CD4-positive, alpha-beta memory T cell (primary cell): ENCODE measurements around the gene PLK3. TPM values are rescaled to one million over a fixed set of nuclear protein-coding genes. Genes with fewer than 3 reads are reported as not detected.

Experiments
- CTCF ChIA-PET: fragments of 350-600 bp; sonication (Branson Sonifier 250); formaldehyde crosslinking; loops from one replicate; lab custom pipeline; 2021; ENCODE audit warnings: inconsistent platforms; ENCODE audit not compliant: partially characterized antibody; lab: Charles Lee
- POLR2A ChIA-PET: fragments of 350-600 bp; sonication (Branson Sonifier 250); formaldehyde crosslinking; loops from one replicate; lab custom pipeline; 2021; ENCODE audit not compliant: partially characterized antibody; lab: Charles Lee
- DNase-seq, 5 donors: peaks; one replicate each; pipeline versions ENCODE4 v3.0.0 to v3.0.0-alpha.2; 2020 to 2022; ENCODE audit warnings: mixed read lengths in 1 of 5
- H3K27ac ChIP-seq: one replicate; pipeline ENCODE4 v1.7.0; 2013; ENCODE audit warnings: low read depth, low read length
- H3K27me3 ChIP-seq: 2 replicates; pipeline ENCODE4 v1.7.0; 2013; ENCODE audit warnings: mild to moderate bottlenecking, low read length, moderate library complexity; ENCODE audit not compliant: insufficient read depth
- H3K36me3 ChIP-seq: 2 replicates; pipeline ENCODE4 v1.7.0; 2013; ENCODE audit warnings: mild to moderate bottlenecking, low read length, moderate library complexity; ENCODE audit not compliant: insufficient read depth
- H3K4me1 ChIP-seq: 2 replicates; pipeline ENCODE4 v1.7.0; 2013; ENCODE audit warnings: mild to moderate bottlenecking, low read length, moderate library complexity; ENCODE audit not compliant: insufficient read depth
- H3K4me3 ChIP-seq, 2 donors: one replicate each; pipeline ENCODE4 v1.7.0; 2013; ENCODE audit warnings: low read length in 2 of 2, mild to moderate bottlenecking in 1 of 2
- H3K9me3 ChIP-seq, 2 donors: one replicate each; pipeline ENCODE4 v1.7.0; 2013; ENCODE audit warnings: low read length in 2 of 2, control low read depth in 1 of 2; ENCODE audit not compliant: control insufficient read depth in 1 of 2
- H3K27ac Mint-ChIP-seq, 7 donors: one replicate each; pipeline ENCODE4 v1.8.0; 2020 to 2021; ENCODE audit warnings: mixed read lengths in 7 of 7, mild to moderate bottlenecking in 6 of 7, inconsistent platforms in 3 of 7, moderate library complexity in 3 of 7
- H3K27me3 Mint-ChIP-seq, 2 donors: one replicate each; pipeline ENCODE4 v1.8.0; 2020 to 2021; ENCODE audit warnings: mixed read lengths in 2 of 2
- H3K36me3 Mint-ChIP-seq, 2 donors: one replicate each; pipeline ENCODE4 v1.8.0; 2020 to 2021; ENCODE audit warnings: mixed read lengths in 2 of 2, inconsistent platforms in 1 of 2, mild to moderate bottlenecking in 1 of 2
- H3K4me1 Mint-ChIP-seq, 4 donors: one replicate each; pipeline ENCODE4 v1.8.0; 2020 to 2021; ENCODE audit warnings: mixed read lengths in 4 of 4, mild to moderate bottlenecking in 1 of 4
- H3K4me3 Mint-ChIP-seq, 8 donors: one replicate each; pipeline ENCODE4 v1.8.0; 2020 to 2021; ENCODE audit warnings: mixed read lengths in 8 of 8, mild to moderate bottlenecking in 7 of 8, moderate library complexity in 6 of 8, inconsistent platforms in 3 of 8
- H3K9me3 Mint-ChIP-seq, 8 donors: one replicate each; pipeline ENCODE4 v1.8.0; 2020 to 2021; ENCODE audit warnings: mixed read lengths in 8 of 8, mild to moderate bottlenecking in 5 of 8, inconsistent platforms in 3 of 8, moderate library complexity in 1 of 8
- intact Hi-C: fragments of 100-400 bp; cut with micrococcal nuclease; formaldehyde crosslinking; loops from one replicate; pipeline ENCODE4 v1.15.1; 2023
- polyA plus RNA-seq, 2 donors: library from polyadenylated mRNA; unstranded; fragments of 300-500 nt; fragmentation: Illumina TruSeq; gene quantifications; one replicate each; pipeline ENCODE4 v1.2.3, GENCODE V29; 2021
- total RNA-seq, 2 experiments: library from RNA; stranded (reverse); gene quantifications; one replicate each; pipeline ENCODE4 v1.2.3, GENCODE V29; 2021

The PLK3 gene
- total and polyA plus RNA-seq, 4 experiments from 2014 or later, result 37.3 to 153 (median 97.5) TPM

GRCh38 chr1:44819608-44820327 is 19.6 kb downstream of the PLK3 start:
- H3K27me3 ChIP-seq, result no peaks in the 10 kb centered on the region
- H3K27ac Mint-ChIP-seq, result peak overlapping the region; percentile 100
- H3K9me3 ChIP-seq, result no peaks in the 10 kb centered on the region
- DNase-seq, result peak; percentile 83 to 90 (median 88)
- CTCF ChIA-PET, result interaction anchor here (0.8 to 7.3 kb wide), 12 partner anchors 13 to 483 kb away, joined by 3 to 174 read pairs (median 4); partner anchors contain the start of genes BEST4, BTBD19, DYNLT4 and PLK3
- peak overlapping the region; percentile 74 to 86 for H3K4me3 ChIP-seq
- H3K4me1 ChIP-seq, result peaks cover 33% of the 10 kb centered on the region
- H3K4me1 Mint-ChIP-seq, result peaks cover 22 to 57% (median 35%) of the 10 kb centered on the region in 4 donors
- peaks cover 0 to 1% (median 0%) of the 10 kb centered on the region in 8 donors for H3K9me3 Mint-ChIP-seq
- POLR2A ChIA-PET, result interaction anchor here (0.6 to 22.2 kb wide), 30 partner anchors 10 to 866 kb away, joined by 3 to 1564 read pairs (median 6); partner anchors contain the start of genes BEST4, BTBD19, DYNLT4 and EIF2B3
- H3K4me3 Mint-ChIP-seq, result peak overlapping the region; percentile 91 to 96 (median 95)
- no peaks in the 10 kb centered on the region for H3K36me3 ChIP-seq
- intact Hi-C loops, result loop anchor here (1.0 to 2.0 kb wide), 4 partner anchors 10 to 88 kb away; partner anchors contain the start of gene RNU5D-1
- peak overlapping the region; percentile 88 for H3K27ac ChIP-seq
- H3K27me3 Mint-ChIP-seq, result no peaks in the 10 kb centered on the region
- H3K36me3 Mint-ChIP-seq, result peaks cover 0 to 5% of the 10 kb centered on the region in 2 donors

GRCh38 chr1:44820328-44821239 is 20.4 kb downstream of the PLK3 start:
- ChIA-PET POLR2A (interaction anchor here (0.6 to 22.2 kb wide), 20 partner anchors 9 to 865 kb away, joined by 3 to 1564 read pairs (median 7); partner anchors contain the start of genes BEST4, BTBD19, DYNLT4 and EIF2B3), CTCF (interaction anchor here (0.5 to 7.3 kb wide), 7 partner anchors 12 to 482 kb away, joined by 3 to 174 read pairs (median 3); partner anchors contain the start of genes BTBD19, DYNLT4 and PLK3)

GRCh38 chr1:44821240-44821715 is 21.1 kb downstream of the PLK3 start:
- Histone ChIP-seq H3K4me1 (peaks cover 31% of the 10 kb centered on the region), H3K4me3 (no peak overlapping the region), H3K27ac (no peak overlapping the region), H3K36me3 (no peaks in the 10 kb centered on the region), H3K27me3 (no peaks in the 10 kb centered on the region), H3K9me3 (no peaks in the 10 kb centered on the region)
- ChIA-PET CTCF (interaction anchor here (0.7 to 7.3 kb wide), 7 partner anchors 15 to 484 kb away, joined by 3 to 174 read pairs (median 6); partner anchors contain the start of genes BTBD19, DYNLT4 and PLK3), POLR2A (interaction anchor here (0.6 to 22.2 kb wide), 15 partner anchors 8 to 865 kb away, joined by 3 to 1564 read pairs (median 8); partner anchors contain the start of genes BEST4, BTBD19, DYNLT4 and GPBP1L1)
- Mint-ChIP-seq H3K4me1 (peaks cover 17 to 44% (median 28%) of the 10 kb centered on the region in 4 donors), H3K4me3 (peak overlapping the region; percentile 27 to 96 (median 95)), H3K27ac (peak overlapping the region in 6 of 7 donors; percentile 38 to 100 (median 100)), H3K9me3 (no peaks in the 10 kb centered on the region), H3K27me3 (no peaks in the 10 kb centered on the region), H3K36me3 (peaks cover 0 to 5% of the 10 kb centered on the region in 2 donors)
- DNase-seq, result peak in 1 of 5 donors; percentile 23
- intact Hi-C loops, result loop anchor here (2.0 kb wide), 1 partner anchor 16 kb away; no protein-coding TSS in a partner anchor

More at GRCh38 chr1:44820328-44821239, 20.4 kb downstream of the PLK3 start:
- no peaks in the 10 kb centered on the region for H3K9me3 ChIP-seq
- peak overlapping the region; percentile 74 to 86 for H3K4me3 ChIP-seq
- intact Hi-C loops, result loop anchor here (1.0 to 2.0 kb wide), 2 partner anchors 16 to 89 kb away; partner anchors contain the start of gene RNU5D-1
- H3K27ac ChIP-seq, result peak overlapping the region; percentile 88
- H3K27me3 Mint-ChIP-seq, result no peaks in the 10 kb centered on the region
- no peaks in the 10 kb centered on the region for H3K36me3 ChIP-seq
- peak overlapping the region; percentile 91 to 96 (median 95) for H3K4me3 Mint-ChIP-seq
- peaks cover 17 to 48% (median 29%) of the 10 kb centered on the region in 4 donors for H3K4me1 Mint-ChIP-seq
- H3K9me3 Mint-ChIP-seq, result no peaks in the 10 kb centered on the region
- H3K27me3 ChIP-seq, result no peaks in the 10 kb centered on the region
- peak overlapping the region; percentile 100 for H3K27ac Mint-ChIP-seq
- H3K36me3 Mint-ChIP-seq, result peaks cover 0 to 5% of the 10 kb centered on the region in 2 donors
- peaks cover 31% of the 10 kb centered on the region for H3K4me1 ChIP-seq
- DNase-seq, result peak in 1 of 5 donors; percentile 19

GRCh38 chr1:44822131-44822701 is 22.0 kb downstream of the PLK3 start:
- Mint-ChIP-seq H3K27me3 (no peaks in the 10 kb centered on the region), H3K4me1 (peaks cover 17 to 44% (median 28%) of the 10 kb centered on the region in 4 donors), H3K36me3 (peaks cover 0 to 5% of the 10 kb centered on the region in 2 donors), H3K27ac (peak overlapping the region in 1 of 7 donors; percentile 100), H3K4me3 (no peak overlapping the region), H3K9me3 (no peaks in the 10 kb centered on the region)
- CTCF ChIA-PET, result interaction anchor here (1.3 to 7.3 kb wide), 5 partner anchors 14 to 670 kb away, joined by 5 to 174 read pairs (median 9); partner anchors contain the start of genes BTBD19, DYNLT4 and PLK3
- no peak overlapping the region for H3K27ac ChIP-seq
- peaks cover 31% of the 10 kb centered on the region for H3K4me1 ChIP-seq
- H3K27me3 ChIP-seq, result no peaks in the 10 kb centered on the region
- no peaks in the 10 kb centered on the region for H3K9me3 ChIP-seq
- no peak overlapping the region for H3K4me3 ChIP-seq
- intact Hi-C loops, result no loop called here
- POLR2A ChIA-PET, result interaction anchor here (1.1 to 22.2 kb wide), 6 partner anchors 13 to 189 kb away, joined by 3 to 1564 read pairs (median 62); partner anchors contain the start of genes BTBD19, DYNLT4, HECTD3 and PLK3
- H3K36me3 ChIP-seq, result no peaks in the 10 kb centered on the region
- DNase-seq, result peak in 1 of 5 donors; percentile 35

- DNase-seq, result no peak
- intact Hi-C loops, result no loop called here
- H3K27me3 Mint-ChIP-seq, result no peaks in the 10 kb centered on the region
- peak overlapping the region in 3 of 7 donors; percentile 18 to 59 (median 27) for H3K27ac Mint-ChIP-seq
- H3K36me3 Mint-ChIP-seq, result peaks cover 0 to 5% of the 10 kb centered on the region in 2 donors
- H3K9me3 ChIP-seq, result no peaks in the 10 kb centered on the region
- H3K36me3 ChIP-seq, result no peaks in the 10 kb centered on the region
- H3K4me1 Mint-ChIP-seq, result peaks cover 12 to 36% (median 22%) of the 10 kb centered on the region in 4 donors
- no peak overlapping the region for H3K27ac ChIP-seq
- no peaks in the 10 kb centered on the region for H3K9me3 Mint-ChIP-seq
- no peak overlapping the region for H3K4me3 ChIP-seq
- ChIA-PET CTCF (interaction anchor here (1.0 to 7.3 kb wide), 6 partner anchors 9 to 669 kb away, joined by 3 to 174 read pairs (median 8); partner anchors contain the start of genes BTBD19, DYNLT4 and PLK3), POLR2A (interaction anchor here (0.6 to 22.2 kb wide), 6 partner anchors 18 to 189 kb away, joined by 3 to 1564 read pairs (median 62); partner anchors contain the start of genes BTBD19, DYNLT4, HECTD3 and PLK3)
- H3K4me1 ChIP-seq, result peaks cover 29% of the 10 kb centered on the region
- no peaks in the 10 kb centered on the region for H3K27me3 ChIP-seq
- no peak overlapping the region for H3K4me3 Mint-ChIP-seq
Observed at GRCh38 chr1:44822981-44823451, 22.8 kb downstream of the PLK3 start.
